Activated CD8-positive, alpha-beta memory T cell treated with anti-CD3 and anti-CD28 coated beads, Interleukin-2, amount 10 ng/mL, durations not matched to agents 7 days and 5 days (primary cell): Measurements from ENCODE around the gene LSP1. TPM values are rescaled to one million over a fixed set of nuclear protein-coding genes. Genes with fewer than 3 reads are reported as not detected.

Experiments
- ATAC-seq: fragments of 150-1000 bp; cut with Tn5 transposase; one replicate; pipeline ENCODE4 v1.10.0; 2021; ENCODE audit warnings: moderate library complexity
- CTCF ChIA-PET: fragments of 350-600 bp; sonication (Branson Sonifier 250); formaldehyde crosslinking; loops from one replicate; lab custom pipeline; 2021; ENCODE audit warnings: antibody characterized with exemption; lab: Charles Lee
- DNase-seq: peaks from one replicate; pipeline ENCODE4 v3.0.0-alpha.2; 2020
- H3K27ac Mint-ChIP-seq: one replicate; pipeline ENCODE4 v1.8.0; 2021; ENCODE audit warnings: mild to moderate bottlenecking, mixed read lengths
- H3K27me3 Mint-ChIP-seq: one replicate; pipeline ENCODE4 v1.8.0; 2021; ENCODE audit warnings: mixed read lengths
- H3K36me3 Mint-ChIP-seq: one replicate; pipeline ENCODE4 v1.8.0; 2021; ENCODE audit warnings: mild to moderate bottlenecking, mixed read lengths
- H3K4me1 Mint-ChIP-seq: one replicate; pipeline ENCODE4 v1.8.0; 2021; ENCODE audit warnings: mixed read lengths
- H3K4me3 Mint-ChIP-seq: one replicate; pipeline ENCODE4 v1.8.0; 2021; ENCODE audit warnings: mild to moderate bottlenecking, moderate library complexity, mixed read lengths
- H3K9me3 Mint-ChIP-seq: one replicate; pipeline ENCODE4 v1.8.0; 2022; ENCODE audit warnings: low read depth, mixed read lengths
- total RNA-seq, 2 experiments: library from RNA; stranded (reverse); gene quantifications; one replicate each; pipeline ENCODE4 v1.2.3, GENCODE V29; 2021

The LSP1 gene
- total RNA-seq, 2 experiments from 2014 or later, result 574 to 702 TPM

DNA sequence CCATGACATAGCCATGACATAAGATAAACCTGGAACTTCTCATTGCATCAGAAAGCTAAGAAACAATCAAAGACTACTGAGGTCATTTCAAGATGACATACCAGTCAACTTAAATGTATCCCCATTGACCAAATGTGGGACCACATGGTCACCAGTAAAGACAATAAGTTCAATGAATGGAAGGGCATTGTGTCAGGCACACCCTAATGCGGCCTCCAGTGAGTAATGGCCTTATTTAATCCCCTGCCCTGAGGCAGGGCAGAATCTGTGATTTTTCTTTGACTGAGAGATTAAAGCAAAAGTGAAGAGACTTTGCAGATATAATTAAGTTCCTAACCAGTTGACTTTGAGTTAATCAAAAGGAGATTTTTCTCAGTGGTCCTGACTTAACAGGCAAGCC, 35.4 kb upstream of the LSP1 start:
- no peaks in the 10 kb centered on the region for H3K36me3 Mint-ChIP-seq
- DNase-seq (no peak), ATAC-seq (no peak)
- no peak overlapping the region for H3K27ac Mint-ChIP-seq
- CTCF ChIA-PET, result interaction anchor here (1.5 to 2.0 kb wide), 2 partner anchors 9 to 15 kb away, joined by 4 to 7 read pairs; no protein-coding TSS in a partner anchor
- H3K4me3 Mint-ChIP-seq, result no peak overlapping the region
- H3K27me3 Mint-ChIP-seq, result peaks cover 16% of the 10 kb centered on the region
- H3K9me3 Mint-ChIP-seq, result peaks cover 10% of the 10 kb centered on the region
- no peaks in the 10 kb centered on the region for H3K4me1 Mint-ChIP-seq

DNA sequence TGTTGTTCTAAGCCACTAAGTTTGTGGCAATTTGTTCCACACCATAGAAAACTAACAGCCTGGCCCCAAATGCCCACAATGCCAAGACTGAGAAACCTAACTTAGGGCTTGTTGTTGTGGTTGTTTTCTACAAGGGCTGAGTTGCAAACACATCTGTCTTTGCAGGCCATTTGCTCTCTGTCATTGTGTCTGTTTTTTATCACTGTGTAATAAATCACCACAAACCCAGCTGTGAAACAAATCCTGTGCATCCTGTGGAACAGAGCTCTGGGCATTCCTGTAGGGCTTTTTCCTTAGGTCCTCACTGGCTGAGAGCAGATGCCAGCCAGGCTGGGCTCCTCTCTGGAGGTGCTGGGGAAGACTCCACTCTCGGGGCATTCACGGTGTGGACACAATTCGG, 33.8 kb upstream of the LSP1 start:
- Mint-ChIP-seq H3K27me3 (peaks cover 9% of the 10 kb centered on the region), H3K4me3 (no peak overlapping the region), H3K36me3 (no peaks in the 10 kb centered on the region), H3K4me1 (no peaks in the 10 kb centered on the region), H3K9me3 (peaks cover 10% of the 10 kb centered on the region), H3K27ac (no peak overlapping the region)
- DNase-seq, result no peak
- no peak for ATAC-seq
- CTCF ChIA-PET, result interaction anchor here (1.3 to 2.0 kb wide), 3 partner anchors 13 to 125 kb away, joined by 3 to 7 read pairs (median 7); no protein-coding TSS in a partner anchor

DNA sequence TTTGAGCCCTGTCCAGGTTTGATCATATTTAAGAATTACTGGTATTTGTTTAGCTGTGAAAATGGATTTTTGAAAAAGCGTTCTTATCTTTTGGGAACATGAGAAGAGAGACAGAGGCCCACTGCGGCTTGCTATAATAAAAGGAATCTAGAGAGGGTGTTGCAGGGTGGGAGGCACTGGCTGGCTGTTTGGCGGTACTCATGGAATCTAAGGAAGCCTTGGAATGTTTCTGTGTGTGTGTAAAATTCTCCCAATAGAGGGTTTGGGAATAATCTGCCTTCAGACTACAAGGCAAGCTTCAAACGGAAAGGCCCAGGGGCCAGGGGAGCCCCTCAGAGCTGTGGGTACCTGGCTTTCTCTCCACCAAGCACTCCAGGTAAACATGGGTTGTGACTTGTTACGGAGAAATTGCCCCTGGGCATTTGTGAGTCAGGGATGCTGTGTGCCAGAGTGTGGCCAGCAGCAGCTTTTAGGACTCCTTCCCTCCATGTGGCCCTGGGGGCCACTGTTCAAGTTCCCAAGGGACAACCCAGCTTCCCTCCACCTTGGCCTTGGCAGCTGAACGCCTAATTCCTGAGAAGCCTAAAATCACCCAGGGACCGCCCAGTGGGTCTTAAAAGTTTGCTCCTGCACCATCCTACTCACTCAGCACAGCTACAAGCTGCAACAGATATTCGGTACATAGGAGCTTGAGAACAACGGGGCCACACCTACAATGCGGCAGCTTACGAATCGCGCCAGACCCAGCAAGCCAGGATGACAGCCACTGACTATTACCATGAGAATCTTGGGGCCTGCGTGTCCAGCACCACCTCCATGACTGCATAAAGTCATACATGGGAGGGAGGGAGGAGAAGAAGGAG, 32.2 kb upstream of the LSP1 start:
- Mint-ChIP-seq H3K4me1 (no peaks in the 10 kb centered on the region), H3K27ac (no peak overlapping the region), H3K4me3 (no peak overlapping the region), H3K9me3 (peaks cover 10% of the 10 kb centered on the region), H3K36me3 (no peaks in the 10 kb centered on the region), H3K27me3 (peaks cover 9% of the 10 kb centered on the region)
- ATAC-seq (no peak), DNase-seq (no peak)
- CTCF ChIA-PET, result interaction anchor here (0.9 to 1.2 kb wide), 3 partner anchors 127 to 331 kb away, joined by 4 to 5 read pairs (median 4); no protein-coding TSS in a partner anchor

DNA sequence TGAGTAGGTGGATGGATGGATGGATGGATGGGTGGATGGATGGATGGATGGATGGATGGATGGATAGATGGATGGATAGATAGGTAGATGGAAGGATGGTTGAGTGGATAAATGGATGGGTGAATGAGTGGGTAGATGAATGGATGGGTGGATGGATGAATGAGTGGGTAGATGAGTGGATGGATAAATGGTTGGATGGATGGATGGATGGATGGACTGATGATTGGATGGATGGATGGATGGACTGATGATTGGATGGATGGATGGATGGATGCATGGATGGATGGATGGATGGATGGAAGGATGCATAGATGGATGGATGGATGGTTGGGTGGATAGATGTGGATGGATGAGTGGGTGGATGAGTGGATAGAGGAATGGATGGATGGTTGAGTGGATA, 31.3 kb upstream of the LSP1 start:
- peaks cover 9% of the 10 kb centered on the region for H3K27me3 Mint-ChIP-seq
- DNase-seq, result no peak
- no peak overlapping the region for H3K4me3 Mint-ChIP-seq
- H3K36me3 Mint-ChIP-seq, result no peaks in the 10 kb centered on the region
- H3K27ac Mint-ChIP-seq, result no peak overlapping the region
- CTCF ChIA-PET, result interaction anchor here (1.2 to 1.9 kb wide), 2 partner anchors 11 to 169 kb away, joined by 5 to 13 read pairs; no protein-coding TSS in a partner anchor
- no peaks in the 10 kb centered on the region for H3K4me1 Mint-ChIP-seq
- no peak for ATAC-seq
- H3K9me3 Mint-ChIP-seq, result peaks cover 10% of the 10 kb centered on the region

DNA sequence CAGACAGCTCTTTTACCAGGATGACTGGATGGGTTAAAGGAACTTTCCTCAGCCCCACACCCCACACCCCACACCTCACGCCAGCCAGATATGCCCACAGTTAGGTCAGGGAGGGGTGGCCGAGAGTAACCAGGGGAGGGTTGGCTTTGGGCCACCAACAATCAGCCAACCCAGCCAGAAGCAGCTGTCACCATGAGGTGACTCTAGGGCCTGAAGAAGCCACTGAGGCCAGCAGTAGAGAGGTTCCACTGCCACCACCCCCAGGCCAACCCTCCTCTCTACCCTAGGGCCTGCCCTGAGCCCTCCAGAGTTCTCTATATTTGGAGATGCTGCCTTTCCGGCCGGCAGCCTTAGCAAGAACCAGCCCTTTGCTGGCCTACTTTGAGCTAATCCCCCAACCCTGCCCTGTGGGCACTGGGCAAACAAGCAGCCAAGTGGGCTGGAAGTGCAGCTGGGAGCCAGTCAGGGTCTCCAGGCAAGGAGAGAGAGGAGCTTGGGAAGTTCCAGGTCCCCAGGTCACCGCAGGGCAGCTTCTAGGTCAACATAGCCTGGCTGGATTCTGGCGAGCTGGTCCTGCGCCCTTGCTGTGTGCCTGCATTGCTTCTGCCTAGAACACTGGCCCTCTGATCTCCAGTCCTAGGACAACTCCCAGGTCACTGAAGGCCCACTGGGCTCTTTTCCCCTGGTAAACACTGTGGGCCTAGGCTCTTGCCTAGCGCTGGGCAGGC, 30.1 kb upstream of the LSP1 start:
- no peak for ATAC-seq
- H3K36me3 Mint-ChIP-seq, result no peaks in the 10 kb centered on the region
- CTCF ChIA-PET, result interaction anchor here (0.7 to 1.9 kb wide), 4 partner anchors 10 to 179 kb away, joined by 3 to 13 read pairs (median 6); no protein-coding TSS in a partner anchor
- DNase-seq, result no peak
- no peaks in the 10 kb centered on the region for H3K27me3 Mint-ChIP-seq
- no peak overlapping the region for H3K4me3 Mint-ChIP-seq
- H3K4me1 Mint-ChIP-seq, result no peaks in the 10 kb centered on the region
- H3K27ac Mint-ChIP-seq, result no peak overlapping the region
- H3K9me3 Mint-ChIP-seq, result peaks cover 10% of the 10 kb centered on the region

DNA sequence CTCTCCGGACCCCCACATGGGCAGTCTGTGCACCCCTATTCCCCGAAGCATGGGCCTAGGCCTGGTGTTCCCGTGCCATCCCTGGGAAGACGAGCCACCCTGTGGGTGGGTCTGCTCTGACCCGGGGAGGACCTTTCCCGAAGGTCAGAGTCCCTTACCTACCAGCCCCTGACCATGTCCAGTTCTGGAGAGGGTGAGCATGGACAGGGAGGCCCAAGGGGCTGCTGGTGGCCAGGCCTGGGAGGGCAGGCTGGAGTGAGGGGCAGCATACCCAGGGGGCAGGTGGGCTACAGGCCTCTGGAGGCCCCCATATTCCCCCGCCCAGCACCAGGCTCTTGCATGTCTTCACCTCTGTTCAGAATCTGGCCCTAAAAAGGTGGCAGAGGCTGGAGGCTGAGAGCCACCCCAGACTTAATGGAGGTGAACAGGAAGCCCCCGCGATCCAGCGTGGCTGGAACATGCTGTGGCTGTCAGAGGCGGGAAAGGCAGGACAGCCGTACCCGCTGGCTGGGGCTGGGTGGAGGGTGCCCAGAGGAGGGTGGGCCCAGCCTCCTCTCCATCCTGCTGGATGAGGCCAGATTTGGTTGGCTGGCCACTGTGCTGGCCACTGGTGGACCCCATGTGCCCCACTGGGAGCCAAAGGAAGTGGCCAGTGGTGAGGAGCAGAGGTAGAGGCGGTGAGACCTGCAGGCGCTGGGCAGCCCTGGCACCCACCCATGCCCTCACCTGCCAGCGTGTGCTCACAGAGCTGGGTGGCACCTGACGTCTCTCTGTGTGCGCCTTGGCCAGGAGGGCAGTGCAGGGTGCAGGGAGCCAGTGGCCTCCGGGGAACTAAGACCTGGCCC, 29.3 kb upstream of the LSP1 start:
- peaks cover 8% of the 10 kb centered on the region for H3K9me3 Mint-ChIP-seq
- H3K27me3 Mint-ChIP-seq, result no peaks in the 10 kb centered on the region
- CTCF ChIA-PET, result interaction anchor here (0.8 to 2.2 kb wide), 5 partner anchors 9 to 178 kb away, joined by 3 to 21 read pairs (median 10); no protein-coding TSS in a partner anchor
- DNase-seq (peak; percentile 38), ATAC-seq (no peak)
- no peaks in the 10 kb centered on the region for H3K36me3 Mint-ChIP-seq
- H3K4me1 Mint-ChIP-seq, result no peaks in the 10 kb centered on the region
- no peak overlapping the region for H3K27ac Mint-ChIP-seq
- no peak overlapping the region for H3K4me3 Mint-ChIP-seq

DNA sequence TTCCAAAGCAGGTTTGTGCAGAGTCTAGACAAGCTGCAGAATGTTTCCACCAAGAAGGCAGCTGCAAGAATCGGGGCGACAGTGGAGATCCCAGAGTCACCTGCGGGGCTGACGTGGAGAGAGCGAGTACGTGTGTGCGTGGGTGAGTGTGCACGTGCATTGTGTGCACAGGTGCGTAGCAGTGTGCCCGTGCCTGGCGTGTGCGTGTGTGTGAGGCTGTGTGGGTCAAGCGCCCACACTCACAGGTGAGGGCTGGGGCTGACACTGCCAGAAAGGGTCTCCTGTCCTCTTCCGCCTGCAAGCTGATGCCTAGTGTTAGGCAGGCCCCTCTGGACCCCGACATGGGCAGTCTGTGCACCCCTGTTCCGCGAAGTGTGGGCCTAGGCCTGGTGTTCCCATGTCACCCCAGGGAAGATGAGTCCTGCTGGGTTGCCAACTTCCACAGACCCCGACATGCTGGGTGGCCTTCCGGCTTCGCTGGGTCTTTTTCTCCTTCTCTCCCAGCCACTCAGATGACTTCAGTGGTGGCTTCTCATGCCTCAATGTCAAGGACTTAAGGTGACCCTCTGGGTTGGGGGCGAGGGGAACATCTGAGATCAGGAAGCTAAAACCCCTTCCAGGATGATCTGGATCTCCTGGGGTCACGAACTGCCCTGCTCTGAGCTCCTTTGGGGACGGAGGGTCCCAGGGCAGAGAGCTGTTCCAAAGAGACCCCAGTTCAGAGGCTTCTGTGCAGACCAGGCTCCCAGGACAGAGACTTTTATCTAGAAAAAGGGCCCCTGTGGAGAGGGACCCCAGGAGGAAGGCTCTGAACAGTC, 28.5 kb upstream of the LSP1 start:
- H3K27me3 Mint-ChIP-seq, result peaks cover 2% of the 10 kb centered on the region
- CTCF ChIA-PET, result interaction anchor here (0.6 to 2.2 kb wide), 5 partner anchors 19 to 327 kb away, joined by 3 to 21 read pairs (median 3); no protein-coding TSS in a partner anchor
- no peaks in the 10 kb centered on the region for H3K4me1 Mint-ChIP-seq
- no peak overlapping the region for H3K4me3 Mint-ChIP-seq
- no peaks in the 10 kb centered on the region for H3K36me3 Mint-ChIP-seq
- no peak overlapping the region for H3K27ac Mint-ChIP-seq
- peaks cover 4% of the 10 kb centered on the region for H3K9me3 Mint-ChIP-seq
- DNase-seq, result no peak
- ATAC-seq, result no peak

DNA sequence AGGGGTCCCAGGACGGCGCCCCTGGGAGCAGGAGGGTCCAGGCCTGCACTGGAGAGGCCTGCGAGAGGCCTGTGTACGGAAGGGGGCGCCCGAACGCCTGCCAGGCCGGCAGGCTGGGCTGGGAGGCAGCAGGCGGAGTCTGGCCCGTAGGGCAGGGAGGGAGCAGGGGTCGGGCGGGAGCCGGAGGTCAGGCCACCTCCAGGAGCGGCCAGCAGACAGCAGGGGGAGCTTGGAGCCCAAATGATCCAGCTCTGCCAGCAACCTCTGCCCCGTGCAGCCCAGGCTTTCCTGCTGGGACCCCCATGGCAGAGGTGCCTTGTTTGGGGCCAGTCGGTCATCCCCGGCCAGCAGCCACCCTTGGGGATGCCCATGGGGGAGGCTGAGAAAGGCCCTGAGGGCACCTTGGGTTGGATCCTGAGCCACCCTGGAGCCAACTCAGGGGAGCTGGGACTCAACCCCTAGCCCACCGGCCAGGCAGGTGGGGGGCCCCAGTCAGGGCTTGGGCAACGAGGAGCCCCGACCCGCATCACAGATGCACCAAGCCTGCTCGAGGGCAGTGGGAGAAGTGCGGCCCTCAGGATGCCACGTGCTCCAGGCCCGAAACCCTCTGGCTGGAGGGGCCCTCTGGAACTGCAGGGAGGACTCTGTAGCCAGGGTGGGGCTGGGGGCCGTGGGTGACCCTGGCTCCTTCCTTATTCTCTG, 27.7 kb upstream of the LSP1 start:
- ATAC-seq (peak; percentile 32), DNase-seq (peak; percentile 39)
- CTCF ChIA-PET, result interaction anchor here (0.6 to 2.2 kb wide), 6 partner anchors 20 to 326 kb away, joined by 3 to 21 read pairs (median 4); no protein-coding TSS in a partner anchor
- Mint-ChIP-seq H3K27ac (no peak overlapping the region), H3K36me3 (no peaks in the 10 kb centered on the region), H3K4me1 (no peaks in the 10 kb centered on the region), H3K27me3 (peaks cover 2% of the 10 kb centered on the region), H3K9me3 (no peaks in the 10 kb centered on the region), H3K4me3 (no peak overlapping the region)

DNA sequence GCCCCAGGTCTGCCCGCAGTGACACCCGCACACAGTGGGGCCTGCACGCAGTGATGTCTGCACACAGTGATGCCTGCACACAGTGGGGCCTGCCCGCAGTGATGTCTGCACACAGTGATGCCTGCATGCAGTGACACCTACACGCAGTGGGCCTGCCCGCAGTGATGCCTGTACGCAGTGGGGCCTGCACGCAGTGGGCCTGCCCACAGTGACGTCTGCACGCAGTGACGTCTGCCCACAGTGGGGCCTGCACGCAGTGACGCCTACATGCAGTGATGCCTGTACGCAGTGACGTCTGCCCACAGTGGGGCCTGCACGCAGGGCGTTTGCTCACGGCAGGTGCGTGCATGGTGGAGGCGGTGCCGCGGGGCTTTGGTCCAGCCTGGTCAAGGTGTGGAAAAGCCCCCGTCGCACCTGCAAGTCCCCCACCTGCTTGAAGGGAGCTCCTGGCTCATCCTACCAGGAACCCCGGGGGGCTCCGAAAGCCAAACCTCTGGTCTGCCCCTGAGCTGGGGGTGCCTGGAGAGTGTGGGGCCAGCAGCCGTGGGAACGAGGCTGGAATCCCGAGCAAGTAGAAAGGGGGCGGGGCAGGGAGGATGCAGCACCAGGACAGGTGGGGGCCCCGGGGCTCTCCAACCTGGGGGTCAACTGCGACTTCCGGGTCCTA, 27.0 kb upstream of the LSP1 start:
- no peak for ATAC-seq
- DNase-seq, result peak; percentile 39
- CTCF ChIA-PET, result interaction anchor here (0.9 to 2.2 kb wide), 5 partner anchors 125 to 173 kb away, joined by 3 to 21 read pairs (median 5); no protein-coding TSS in a partner anchor
- H3K27ac Mint-ChIP-seq, result no peak overlapping the region
- no peaks in the 10 kb centered on the region for H3K36me3 Mint-ChIP-seq
- H3K4me1 Mint-ChIP-seq, result no peaks in the 10 kb centered on the region
- H3K9me3 Mint-ChIP-seq, result no peaks in the 10 kb centered on the region
- peaks cover 2% of the 10 kb centered on the region for H3K27me3 Mint-ChIP-seq
- H3K4me3 Mint-ChIP-seq, result no peak overlapping the region

DNA sequence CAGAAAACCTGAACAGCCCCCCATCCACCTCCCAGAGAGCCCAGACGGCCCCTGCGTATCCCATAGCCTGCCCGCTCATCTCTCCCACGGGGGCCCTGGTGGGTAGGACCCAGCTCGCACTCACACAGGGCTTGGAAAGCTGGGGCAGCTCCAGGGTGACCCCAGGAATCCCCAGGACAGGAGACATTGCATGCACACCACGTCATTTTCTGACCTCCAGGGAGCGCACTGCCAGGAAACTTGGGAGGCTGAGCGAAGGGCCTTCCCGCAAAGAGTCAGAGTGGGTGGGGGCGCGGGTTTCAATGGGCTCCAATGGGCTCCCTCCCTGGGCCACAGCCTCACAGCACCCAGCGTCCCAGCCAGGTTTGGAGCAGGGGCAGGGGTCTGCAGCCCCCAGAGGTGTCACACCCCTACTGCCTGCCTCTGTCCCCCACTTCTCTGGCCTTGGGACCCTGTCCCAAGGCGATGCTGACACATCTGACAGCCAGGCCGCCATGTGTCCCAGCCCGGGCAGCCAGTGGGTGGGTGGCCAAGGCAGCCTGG, 26.3 kb upstream of the LSP1 start:
- Mint-ChIP-seq H3K4me1 (no peaks in the 10 kb centered on the region), H3K9me3 (no peaks in the 10 kb centered on the region), H3K36me3 (no peaks in the 10 kb centered on the region), H3K27me3 (peaks cover 2% of the 10 kb centered on the region), H3K27ac (no peak overlapping the region), H3K4me3 (no peak overlapping the region)
- ATAC-seq, result no peak
- DNase-seq, result peak; percentile 36
- CTCF ChIA-PET, result interaction anchor here (1.0 kb wide), 2 partner anchors 134 to 174 kb away, joined by 3 to 5 read pairs; no protein-coding TSS in a partner anchor
